Subcutaneous abdominal adipose tissue (tissue), 5 donors: ENCODE results near the gene LRRC10.

ENCODE experiments used
- H3K27ac ChIP-seq: one replicate; pipeline ENCODE4 v1.7.0; 2013; ENCODE audit warnings: low read depth, mild to moderate bottlenecking, inconsistent platforms, low read length, moderate library complexity
- H3K27me3 ChIP-seq, 5 donors: one replicate each; pipeline ENCODE4 v1.7.0; 2013; ENCODE audit warnings: low read length in 5 of 5, inconsistent platforms in 1 of 5; ENCODE audit not compliant: control insufficient read depth in 5 of 5, insufficient read depth in 4 of 5
- H3K36me3 ChIP-seq, 5 donors: one replicate each; pipeline ENCODE4 v1.7.0; 2013; ENCODE audit warnings: low read length in 5 of 5; ENCODE audit not compliant: control insufficient read depth in 5 of 5, insufficient read depth in 5 of 5
- H3K4me1 ChIP-seq, 5 donors: one replicate each; pipeline ENCODE4 v1.7.0; 2013; ENCODE audit warnings: low read length in 5 of 5, mild to moderate bottlenecking in 3 of 5, moderate library complexity in 1 of 5; ENCODE audit not compliant: control insufficient read depth in 5 of 5, insufficient read depth in 5 of 5
- H3K4me3 ChIP-seq, 5 donors: one replicate each; pipeline ENCODE4 v1.7.0; 2013; ENCODE audit warnings: low read length in 5 of 5, low read depth in 1 of 5
- H3K9ac ChIP-seq, 5 donors: one replicate each; pipeline ENCODE4 v1.7.0; 2013; ENCODE audit warnings: low read length in 5 of 5, mild to moderate bottlenecking in 4 of 5, moderate library complexity in 3 of 5
- H3K9me3 ChIP-seq, 5 donors: one replicate each; pipeline ENCODE4 v1.7.0; 2013; ENCODE audit warnings: low read length in 5 of 5; ENCODE audit not compliant: control insufficient read depth in 5 of 5
- donor health status: healthy.
- donor health status: healthy.
- donor health status: healthy.
- donor health status: healthy.
- donor health status: healthy.

The LRRC10 gene

DNA sequence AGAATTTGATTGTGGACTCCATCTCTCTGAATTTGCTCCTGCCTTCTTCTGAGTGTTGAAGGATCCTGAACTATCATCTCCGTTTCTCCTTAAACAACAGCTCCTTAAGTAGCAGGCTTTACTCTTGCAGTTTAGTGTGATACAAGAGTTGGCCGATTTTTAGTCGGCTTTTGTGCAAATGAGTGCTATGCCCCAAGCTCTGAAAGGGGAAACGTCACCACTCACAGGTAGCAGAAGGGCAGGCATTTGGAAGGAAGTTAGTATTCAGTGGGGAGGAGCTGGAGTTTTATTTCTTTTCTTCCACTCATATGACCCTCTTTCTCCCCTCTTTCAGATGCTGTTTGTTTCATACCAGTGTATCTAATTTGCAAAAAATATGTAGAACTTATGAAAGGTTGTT is 36.5 kb upstream of the LRRC10 start:
- Histone ChIP-seq H3K9ac (no peak overlapping the region), H3K4me3 (no peak overlapping the region), H3K4me1 (peaks cover 0 to 4% (median 0%) of the 10 kb centered on the region in 5 donors), H3K9me3 (no peaks in the 10 kb centered on the region), H3K27me3 (no peaks in the 10 kb centered on the region), H3K36me3 (no peaks in the 10 kb centered on the region), H3K27ac (no peak overlapping the region)

DNA sequence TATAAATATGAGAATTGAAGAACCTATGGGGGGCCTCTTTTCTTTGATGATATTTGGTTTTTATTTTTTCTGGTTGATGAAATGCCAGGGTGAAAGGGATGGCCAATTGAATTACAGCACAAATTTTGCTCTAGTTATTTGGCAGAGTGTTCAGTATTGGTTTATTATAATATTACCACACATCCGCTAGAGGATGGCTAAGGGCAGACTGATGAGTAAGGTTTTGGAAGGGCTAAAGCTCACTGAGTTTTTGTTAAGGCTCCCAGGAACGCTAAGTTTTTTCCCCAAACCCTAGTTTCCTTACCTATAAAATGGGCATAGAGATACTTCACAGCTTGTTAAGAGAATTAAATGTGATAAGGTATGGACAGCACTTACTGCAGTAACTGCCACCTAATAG is 34.3 kb upstream of the LRRC10 start:
- H3K27ac ChIP-seq: peak overlapping the region; percentile 20

DNA sequence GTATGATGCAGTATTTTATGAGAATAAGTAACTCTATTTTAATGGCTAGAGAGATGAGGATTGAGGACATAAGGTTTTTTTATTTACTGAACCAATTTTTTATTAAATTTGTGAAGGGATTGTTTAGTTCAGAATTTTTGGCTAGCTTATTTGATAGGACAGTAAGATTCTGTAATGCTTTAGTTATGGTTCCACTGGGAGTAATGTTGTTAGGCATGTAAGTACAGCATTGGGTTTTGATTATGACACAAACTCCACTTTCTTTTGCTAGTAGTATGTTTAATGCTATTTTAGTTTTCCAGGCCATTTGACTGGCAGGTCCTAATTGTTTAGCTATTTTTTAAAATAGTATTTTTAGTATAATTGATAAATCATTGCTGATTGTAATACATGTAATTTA is 33.8 kb upstream of the LRRC10 start:
- Histone ChIP-seq H3K9me3 (no peaks in the 10 kb centered on the region), H3K27ac (no peak overlapping the region), H3K9ac (no peak overlapping the region), H3K27me3 (no peaks in the 10 kb centered on the region), H3K4me1 (peaks cover 0 to 4% (median 0%) of the 10 kb centered on the region in 5 donors), H3K4me3 (no peak overlapping the region), H3K36me3 (no peaks in the 10 kb centered on the region)

More for the DNA sequence above, 34.3 kb upstream of the LRRC10 start:
- Histone ChIP-seq H3K27me3 (no peaks in the 10 kb centered on the region), H3K9ac (no peak overlapping the region), H3K36me3 (no peaks in the 10 kb centered on the region), H3K4me1 (peaks cover 0 to 4% (median 0%) of the 10 kb centered on the region in 5 donors), H3K4me3 (no peak overlapping the region), H3K9me3 (no peaks in the 10 kb centered on the region)

DNA sequence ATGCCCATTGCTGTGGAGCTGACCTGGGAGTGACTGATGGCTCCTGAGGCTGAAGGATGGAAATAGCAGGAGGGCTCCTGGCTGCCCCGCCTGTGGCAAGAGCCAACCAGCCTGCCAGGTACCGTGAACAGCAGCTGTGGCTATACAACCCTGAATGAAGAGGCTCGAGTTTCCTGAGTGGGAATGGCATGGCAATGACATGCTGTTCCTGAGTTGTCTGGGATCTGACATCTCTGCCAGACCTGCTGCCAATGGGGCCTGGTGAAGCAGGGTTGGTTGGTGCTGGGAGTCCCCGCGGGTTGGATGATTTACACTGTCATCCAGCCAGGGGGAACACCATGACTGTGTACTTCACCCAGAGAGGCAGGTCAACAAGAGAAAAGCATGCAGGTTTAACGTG is 31.8 kb upstream of the LRRC10 start:
- Histone ChIP-seq H3K4me1 (peaks cover 0 to 4% (median 0%) of the 10 kb centered on the region in 5 donors), H3K36me3 (no peaks in the 10 kb centered on the region), H3K27ac (no peak overlapping the region), H3K9me3 (no peaks in the 10 kb centered on the region), H3K4me3 (no peak overlapping the region), H3K27me3 (no peaks in the 10 kb centered on the region), H3K9ac (no peak overlapping the region)

GRCh38 chr12:69641546-69641945 is 30.8 kb upstream of the LRRC10 start:
- H3K27ac ChIP-seq: no peak overlapping the region
- no peaks in the 10 kb centered on the region for H3K36me3 ChIP-seq
- H3K4me3 ChIP-seq: no peak overlapping the region
- H3K9ac ChIP-seq: no peak overlapping the region
- H3K4me1 ChIP-seq: peaks cover 0 to 4% (median 0%) of the 10 kb centered on the region in 5 donors
- no peaks in the 10 kb centered on the region for H3K9me3 ChIP-seq
- no peaks in the 10 kb centered on the region for H3K27me3 ChIP-seq

- Histone ChIP-seq H3K9me3 (no peaks in the 10 kb centered on the region), H3K4me1 (no peaks in the 10 kb centered on the region), H3K27me3 (no peaks in the 10 kb centered on the region), H3K27ac (no peak overlapping the region), H3K9ac (no peak overlapping the region), H3K4me3 (no peak overlapping the region), H3K36me3 (no peaks in the 10 kb centered on the region)
Observed at GRCh38 chr12:69639400-69640016, 28.8 kb upstream of the LRRC10 start.

DNA sequence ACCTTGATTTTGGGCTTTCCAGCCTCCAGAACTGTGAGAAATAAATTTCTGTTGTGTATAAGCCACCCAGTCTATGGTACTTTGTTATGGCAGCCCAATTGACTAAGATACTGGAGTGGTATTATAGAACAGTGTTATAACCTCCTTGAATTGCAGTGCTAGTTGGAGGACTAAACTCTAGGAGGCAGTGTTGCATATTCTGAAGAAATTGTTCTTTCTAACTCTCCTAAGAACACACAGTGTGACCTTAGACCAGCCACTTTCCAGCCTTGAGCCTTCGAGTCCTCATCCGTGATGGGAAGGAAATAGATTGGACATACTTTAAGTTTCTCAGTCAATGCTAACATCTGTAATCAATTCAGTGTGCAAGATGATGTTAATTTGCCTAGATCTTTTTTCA is 22.4 kb upstream of the LRRC10 start:
- Histone ChIP-seq H3K27ac (no peak overlapping the region), H3K9ac (no peak overlapping the region), H3K9me3 (no peaks in the 10 kb centered on the region), H3K27me3 (no peaks in the 10 kb centered on the region), H3K4me3 (no peak overlapping the region), H3K36me3 (no peaks in the 10 kb centered on the region), H3K4me1 (no peaks in the 10 kb centered on the region)

DNA sequence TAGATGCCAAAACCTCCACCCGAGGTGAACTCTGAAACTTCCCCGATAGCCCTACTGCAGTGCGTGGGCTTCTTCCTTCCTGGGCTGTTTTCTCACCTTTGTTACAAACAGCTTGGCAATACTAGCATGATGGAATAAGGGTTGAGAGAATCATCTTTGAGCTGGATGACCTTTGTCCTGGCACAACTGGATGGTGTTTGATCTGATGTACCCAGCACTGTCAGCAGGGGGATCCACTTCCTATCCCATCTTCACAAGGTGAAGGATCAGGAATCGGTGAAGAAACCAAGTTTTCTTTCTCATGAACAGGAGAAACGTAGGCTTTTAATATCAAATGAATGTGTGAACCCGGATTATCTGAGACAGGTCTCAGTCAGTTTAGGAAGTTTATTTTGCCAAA is 19.5 kb upstream of the LRRC10 start:
- Histone ChIP-seq H3K4me1 (no peaks in the 10 kb centered on the region), H3K27me3 (no peaks in the 10 kb centered on the region), H3K27ac (no peak overlapping the region), H3K36me3 (no peaks in the 10 kb centered on the region), H3K4me3 (no peak overlapping the region), H3K9me3 (no peaks in the 10 kb centered on the region), H3K9ac (no peak overlapping the region)

DNA sequence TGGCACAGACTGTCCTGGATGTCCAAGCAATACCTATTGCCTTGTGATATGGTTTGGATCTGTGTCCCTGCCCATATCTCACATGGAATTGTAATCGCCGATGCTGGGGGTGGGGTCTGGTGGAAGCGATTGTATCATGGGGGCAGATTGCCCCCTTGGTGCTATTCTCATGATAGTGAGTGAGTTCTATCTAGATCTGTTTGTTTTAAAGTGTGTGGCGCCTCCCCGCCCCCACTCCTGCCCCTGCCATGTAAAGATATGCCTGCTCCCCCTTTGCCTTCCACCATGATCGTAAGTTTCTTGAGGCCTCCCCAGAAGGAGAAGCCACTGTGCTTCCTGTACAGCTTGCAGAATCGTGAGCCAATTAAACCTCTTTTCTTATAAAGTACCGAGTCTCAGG is 16.8 kb upstream of the LRRC10 start:
- Histone ChIP-seq H3K27ac (no peak overlapping the region), H3K4me3 (no peak overlapping the region), H3K9me3 (no peaks in the 10 kb centered on the region), H3K27me3 (no peaks in the 10 kb centered on the region), H3K4me1 (no peaks in the 10 kb centered on the region), H3K36me3 (no peaks in the 10 kb centered on the region), H3K9ac (no peak overlapping the region)

DNA sequence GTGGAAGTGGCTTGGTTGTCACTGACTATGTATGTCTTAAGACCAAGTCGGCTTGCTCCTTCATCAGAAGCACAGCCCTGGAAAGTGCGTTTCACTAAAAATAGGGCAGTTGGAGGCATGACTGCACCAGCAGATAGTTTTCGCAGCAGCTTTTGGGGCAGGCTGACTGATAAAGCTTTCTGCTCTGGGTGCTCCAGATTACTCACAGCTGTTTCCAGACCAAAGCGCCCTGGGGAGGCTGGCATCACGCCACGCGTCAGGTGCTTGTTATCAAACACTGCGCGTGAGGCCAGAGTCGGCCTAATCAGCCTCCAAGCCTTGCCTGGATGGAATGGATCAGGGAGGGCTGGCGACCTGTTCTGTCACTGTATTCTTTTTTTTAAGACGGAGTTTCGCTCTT is 13.3 kb upstream of the LRRC10 start:
- H3K27ac ChIP-seq: no peak overlapping the region
- no peaks in the 10 kb centered on the region for H3K27me3 ChIP-seq
- no peaks in the 10 kb centered on the region for H3K36me3 ChIP-seq
- H3K4me3 ChIP-seq: no peak overlapping the region
- H3K9me3 ChIP-seq: no peaks in the 10 kb centered on the region
- H3K4me1 ChIP-seq: no peaks in the 10 kb centered on the region
- H3K9ac ChIP-seq: no peak overlapping the region

GRCh38 chr12:69621551-69621950 is 10.8 kb upstream of the LRRC10 start:
- no peak overlapping the region for H3K4me3 ChIP-seq
- no peaks in the 10 kb centered on the region for H3K36me3 ChIP-seq
- H3K27me3 ChIP-seq: peaks cover 0 to 2% (median 0%) of the 10 kb centered on the region in 5 donors
- H3K9ac ChIP-seq: no peak overlapping the region
- no peaks in the 10 kb centered on the region for H3K9me3 ChIP-seq
- H3K4me1 ChIP-seq: no peaks in the 10 kb centered on the region
- no peak overlapping the region for H3K27ac ChIP-seq
